CD14-positive monocyte (primary cell): Measurements from ENCODE around the gene MRPS23. TPM values are rescaled to one million over a fixed set of nuclear protein-coding genes. Genes with fewer than 3 reads are reported as not detected.
A peak's percentile ranks its signal among the peaks of the same experiment; 100 is the strongest.

Experiments
- DNase-seq, 3 donors: peaks; one replicate each; pipeline ENCODE4 v3.0.0-alpha.2; 2011 to 2022
- H2AFZ ChIP-seq: 2 replicates; pipeline ENCODE4 v1.6.0; 2012; ENCODE audit warnings: mild to moderate bottlenecking, low read depth, low read length, inconsistent platforms; ENCODE audit not compliant: insufficient read depth, poor library complexity, severe bottlenecking
- H3K27ac ChIP-seq, 2 donors: 1 replicate in 1 of 2; 2 replicates in 1 of 2; pipeline ENCODE4 v1.5.1; 2012 to 2013; ENCODE audit warnings: low read length in 2 of 2, control low read depth in 1 of 2, inconsistent platforms in 1 of 2, low read depth in 1 of 2, mild to moderate bottlenecking in 1 of 2
- H3K27me3 ChIP-seq, 2 donors: one replicate each; pipeline versions ENCODE4 v1.6.0 to v1.6.1; 2011 to 2013; ENCODE audit warnings: low read length in 2 of 2; ENCODE audit not compliant: control insufficient read depth in 2 of 2, insufficient read depth in 2 of 2
- H3K36me3 ChIP-seq, 2 donors: replicated peaks in 1 of 2; 1 replicate in 1 of 2; 2 replicates in 1 of 2; pipeline versions ENCODE4 v1.5.1 to v1.6.1; 2012 to 2013; ENCODE audit warnings: low read length in 2 of 2, control low read depth in 1 of 2, inconsistent platforms in 1 of 2, mild to moderate bottlenecking in 1 of 2; ENCODE audit not compliant: insufficient read depth in 2 of 2, control insufficient read depth in 1 of 2
- H3K4me1 ChIP-seq, 2 donors: 1 replicate in 1 of 2; 2 replicates in 1 of 2; pipeline versions ENCODE4 v1.5.1 to v1.6.1; 2012 to 2013; ENCODE audit warnings: low read length in 2 of 2, control low read depth in 1 of 2, inconsistent platforms in 1 of 2, mild to moderate bottlenecking in 1 of 2, moderate library complexity in 1 of 2; ENCODE audit not compliant: insufficient read depth in 2 of 2, control insufficient read depth in 1 of 2
- H3K4me2 ChIP-seq: replicated peaks from 2 replicates; pipeline ENCODE3; 2012; ENCODE audit warnings: low read length, moderate library complexity, mild to moderate bottlenecking; ENCODE audit not compliant: poor library complexity, severe bottlenecking; ENCODE audit errors: extremely low read depth
- H3K4me3 ChIP-seq, 3 experiments: fragments of 200-600 bp in 1 of 3; sonication (generic) in 1 of 3; replicated peaks in 1 of 3; 1 replicate in 2 of 3; 2 replicates in 1 of 3; pipeline ENCODE4 v1.5.1; 2011 to 2013; ENCODE audit warnings: low read length in 3 of 3, mild to moderate bottlenecking in 3 of 3, control low read depth in 2 of 3, low read depth in 2 of 3, inconsistent platforms in 1 of 3, moderate library complexity in 1 of 3
- H3K79me2 ChIP-seq: 2 replicates; pipeline ENCODE4 v1.6.0; 2012; ENCODE audit warnings: mild to moderate bottlenecking, control low read depth, inconsistent platforms, low read length, moderate library complexity; ENCODE audit not compliant: insufficient read depth
- H3K9ac ChIP-seq: 2 replicates; pipeline ENCODE4 v1.6.0; 2017; ENCODE audit warnings: low read length, mild to moderate bottlenecking; ENCODE audit not compliant: insufficient read depth, poor library complexity, severe bottlenecking
- H3K9me3 ChIP-seq, 2 donors: replicated peaks in 1 of 2; 1 replicate in 1 of 2; 2 replicates in 1 of 2; pipeline versions ENCODE4 v1.5.1 to v1.6.1; 2012 to 2013; ENCODE audit warnings: low read length in 2 of 2, control low read depth in 1 of 2; ENCODE audit not compliant: control insufficient read depth in 1 of 2, insufficient read depth in 1 of 2
- H4K20me1 ChIP-seq: 2 replicates; pipeline ENCODE4 v1.6.0; 2012; ENCODE audit warnings: mild to moderate bottlenecking, low read length, control low read depth, moderate library complexity; ENCODE audit not compliant: insufficient read depth
- H3K27ac Mint-ChIP-seq, 7 donors: one replicate each; pipeline ENCODE4 v1.8.0; 2020; ENCODE audit warnings: mild to moderate bottlenecking in 7 of 7, mixed read lengths in 7 of 7, moderate library complexity in 6 of 7, inconsistent platforms in 2 of 7
- H3K27me3 Mint-ChIP-seq, 3 donors: one replicate each; pipeline ENCODE4 v1.8.0; 2021 to 2022; ENCODE audit warnings: low read depth in 3 of 3, mild to moderate bottlenecking in 3 of 3, mixed read lengths in 3 of 3, moderate library complexity in 3 of 3, inconsistent platforms in 1 of 3
- H3K36me3 Mint-ChIP-seq, 2 donors: one replicate each; pipeline ENCODE4 v1.8.0; 2020; ENCODE audit warnings: mixed read lengths in 2 of 2, inconsistent platforms in 1 of 2, mild to moderate bottlenecking in 1 of 2
- H3K4me1 Mint-ChIP-seq: one replicate; pipeline ENCODE4 v1.8.0; 2020; ENCODE audit warnings: mild to moderate bottlenecking, mixed read lengths
- H3K4me3 Mint-ChIP-seq, 2 donors: one replicate each; pipeline ENCODE4 v1.8.0; 2020; ENCODE audit warnings: mild to moderate bottlenecking in 2 of 2, mixed read lengths in 2 of 2, moderate library complexity in 1 of 2
- H3K9me3 Mint-ChIP-seq, 7 donors: one replicate each; pipeline ENCODE4 v1.8.0; 2020 to 2022; ENCODE audit warnings: mixed read lengths in 7 of 7, mild to moderate bottlenecking in 6 of 7, moderate library complexity in 6 of 7, inconsistent platforms in 2 of 7
- WGBS: methylation state at CpG from one replicate; pipeline ENCODE4 v1.1.5; 2013; ENCODE audit warnings: missing lambda C conversion rate; ENCODE audit not compliant: insufficient coverage; 5-methylcytosine and 5-hydroxymethylcytosine counted together
- intact Hi-C, 2 donors: fragments of 100-400 bp; cut with micrococcal nuclease; formaldehyde crosslinking; loops; one replicate each; pipeline versions ENCODE4 v1.15.0 to v1.15.1; 2023
- polyA plus RNA-seq, 3 donors: library from polyadenylated mRNA; depleted of rRNA in 1 of 3; unstranded in 2 of 3; stranded (reverse) in 1 of 3; fragments of 300-500 nt in 2 of 3; fragments of >200 nt in 1 of 3; fragmentation: Illumina TruSeq in 2 of 3; gene quantifications; 1 replicate in 2 of 3; 2 replicates in 1 of 3; pipeline ENCODE4 v1.2.3, GENCODE V29; 2012 to 2021
- TF ChIP-seq, protein P1 (sequence below): fragments of 200-600 bp; IDR thresholded peaks from one replicate; pipeline ENCODE4 v1.8.0; 2022; ENCODE audit warnings: antibody characterized with exemption, mild to moderate bottlenecking

Gene MRPS23
- polyA plus RNA-seq, 3 donors: 14.5 to 40.6 (median 32.7) TPM

- Mint-ChIP-seq H3K27ac (peak overlapping the region in 5 of 7 donors; percentile 6 to 99 (median 50)), H3K4me1 (peaks cover 88% of the 10 kb centered on the region), H3K27me3 (peaks cover 0 to 2% (median 1%) of the 10 kb centered on the region in 3 donors), H3K9me3 (peaks cover 0 to 2% (median 0%) of the 10 kb centered on the region in 7 donors), H3K4me3 (no peak overlapping the region), H3K36me3 (peaks cover 6 to 20% of the 10 kb centered on the region in 2 donors)
- intact Hi-C loops: loop anchor here in 1 of 2 donors (5.0 kb wide), 2 partner anchors 62 to 92 kb away; partner anchors contain the start of genes CUEDC1 and VEZF1
- Histone ChIP-seq H2AFZ (no peak overlapping the region), H3K36me3 (no peaks in the 10 kb centered on the region), H3K4me2 (no peak overlapping the region), H3K27ac (peak overlapping the region in 1 of 2 donors; percentile 23), H3K79me2 (peaks cover 35% of the 10 kb centered on the region), H3K9ac (no peak overlapping the region), H4K20me1 (no peaks in the 10 kb centered on the region), H3K4me3 (no peak overlapping the region), H3K27me3 (no peaks in the 10 kb centered on the region), H3K4me1 (peaks cover 85 to 86% of the 10 kb centered on the region in 2 donors), H3K9me3 (no peaks in the 10 kb centered on the region)
- no CpG with 5 or more reads among the region's 1 CpG for WGBS
- TF ChIP-seq, protein P1, sequence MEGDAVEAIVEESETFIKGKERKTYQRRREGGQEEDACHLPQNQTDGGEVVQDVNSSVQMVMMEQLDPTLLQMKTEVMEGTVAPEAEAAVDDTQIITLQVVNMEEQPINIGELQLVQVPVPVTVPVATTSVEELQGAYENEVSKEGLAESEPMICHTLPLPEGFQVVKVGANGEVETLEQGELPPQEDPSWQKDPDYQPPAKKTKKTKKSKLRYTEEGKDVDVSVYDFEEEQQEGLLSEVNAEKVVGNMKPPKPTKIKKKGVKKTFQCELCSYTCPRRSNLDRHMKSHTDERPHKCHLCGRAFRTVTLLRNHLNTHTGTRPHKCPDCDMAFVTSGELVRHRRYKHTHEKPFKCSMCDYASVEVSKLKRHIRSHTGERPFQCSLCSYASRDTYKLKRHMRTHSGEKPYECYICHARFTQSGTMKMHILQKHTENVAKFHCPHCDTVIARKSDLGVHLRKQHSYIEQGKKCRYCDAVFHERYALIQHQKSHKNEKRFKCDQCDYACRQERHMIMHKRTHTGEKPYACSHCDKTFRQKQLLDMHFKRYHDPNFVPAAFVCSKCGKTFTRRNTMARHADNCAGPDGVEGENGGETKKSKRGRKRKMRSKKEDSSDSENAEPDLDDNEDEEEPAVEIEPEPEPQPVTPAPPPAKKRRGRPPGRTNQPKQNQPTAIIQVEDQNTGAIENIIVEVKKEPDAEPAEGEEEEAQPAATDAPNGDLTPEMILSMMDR: no peak
- no peak for DNase-seq
Measured at GRCh38 chr17:57894848-57895247, 45.0 kb upstream of the MRPS23 start.

DNA sequence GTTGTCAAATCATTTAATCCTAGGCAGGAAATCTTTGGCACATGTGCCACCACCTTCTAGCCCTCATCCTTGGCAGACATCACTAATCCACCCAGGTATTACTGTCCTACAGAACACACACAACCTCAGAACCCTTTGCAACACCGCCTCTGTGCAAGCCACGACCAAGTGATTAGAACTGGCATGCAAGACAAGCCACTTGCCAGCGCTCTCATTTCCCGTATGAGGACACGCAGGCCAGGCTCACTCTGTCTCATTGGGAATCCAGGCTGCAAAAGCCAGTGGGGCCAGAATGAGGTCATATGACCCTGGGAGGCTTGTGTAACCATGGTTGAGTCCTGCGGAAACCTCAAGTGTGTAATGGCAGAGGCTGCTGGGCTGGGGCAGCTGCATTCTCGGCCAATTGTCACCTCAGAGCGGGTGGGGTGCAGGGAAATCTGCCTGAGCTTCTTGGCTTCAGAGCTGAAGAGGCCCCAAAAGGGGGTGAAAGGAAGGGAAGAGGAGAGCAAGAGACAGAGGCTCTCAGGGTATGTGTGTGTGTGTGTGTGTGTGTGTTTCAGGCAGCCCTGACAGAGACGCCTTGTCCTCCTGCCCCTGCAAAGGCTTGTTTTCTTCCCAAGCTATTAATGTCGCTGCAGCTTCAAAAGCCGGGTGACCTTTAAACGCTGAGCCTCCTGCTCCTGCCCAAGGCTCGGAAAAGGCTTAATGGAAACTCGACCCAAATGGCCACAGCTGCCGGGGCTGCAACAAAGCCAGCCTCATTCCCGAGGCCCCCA is 43.2 kb upstream of the MRPS23 start:
- peak overlapping the region; percentile 88 to 99 for H3K4me3 Mint-ChIP-seq
- peak overlapping the region; percentile 75 for H3K9ac ChIP-seq
- H3K9me3 ChIP-seq: no peaks in the 10 kb centered on the region
- H3K27ac Mint-ChIP-seq: peak overlapping the region; percentile 97 to 99 (median 99)
- intact Hi-C loops: loop anchor here (2.0 to 5.0 kb wide), 4 partner anchors 54 to 94 kb away; partner anchors contain the start of genes CUEDC1 (in 1 of the 2) and VEZF1 (in 1 of the 2)
- peaks cover 0 to 2% (median 0%) of the 10 kb centered on the region in 7 donors for H3K9me3 Mint-ChIP-seq
- H3K4me1 Mint-ChIP-seq: peaks cover 75% of the 10 kb centered on the region
- H3K27me3 ChIP-seq: no peaks in the 10 kb centered on the region
- H3K4me2 ChIP-seq: peak overlapping the region; percentile 66
- DNase-seq: peak; percentile 96 to 98 (median 98)
- peaks cover 8 to 17% of the 10 kb centered on the region in 2 donors for H3K36me3 Mint-ChIP-seq
- peaks cover 72 to 74% of the 10 kb centered on the region in 2 donors for H3K4me1 ChIP-seq
- TF ChIP-seq, protein P1: peak; percentile 67
- H3K36me3 ChIP-seq: no peaks in the 10 kb centered on the region
- peak overlapping the region; percentile 94 for H3K27ac ChIP-seq
- H4K20me1 ChIP-seq: peaks cover 12% of the 10 kb centered on the region
- H3K4me3 ChIP-seq: peak overlapping the region; percentile 35 to 72 (median 43)
- peaks cover 23% of the 10 kb centered on the region for H3K79me2 ChIP-seq
- H3K27me3 Mint-ChIP-seq: peaks cover 0 to 2% (median 1%) of the 10 kb centered on the region in 3 donors
- H2AFZ ChIP-seq: peak overlapping the region; percentile 74
- 5% methylated on average over 15 of the region's 16 CpGs for WGBS
